Activated gamma-delta T cell (primary cell): ENCODE results near the gene ZCCHC13.
"Not testable (repeated sequence)": the region's sequence is repeated elsewhere in the genome, so short reads cannot be mapped to it uniquely, and the experiment has no call there.

Experiments
- DNase-seq: peaks from one replicate; lab custom pipeline; 2025; lab: John Stamatoyannopoulos, UW
- total RNA-seq, 2 donors: gene quantifications; one replicate each; lab custom pipeline; 2026; lab: John Stamatoyannopoulos, UW

ZCCHC13 gene
- total RNA-seq = 0 reads per million in 2 donors

- no peak for DNase-seq
These were observed at the start of gene ZCCHC13 for GRCh38 chrX:74304016-74304415. TSS of gene ZCCHC13 (plus strand) at chrX:74304180. CDS start at chrX:74304267, 87 bp downstream.

GRCh38 chrX:74258111-74258510 lies 45.9 kb upstream of the ZCCHC13 start:
- DNase-seq = not testable (repeated sequence)

DNA sequence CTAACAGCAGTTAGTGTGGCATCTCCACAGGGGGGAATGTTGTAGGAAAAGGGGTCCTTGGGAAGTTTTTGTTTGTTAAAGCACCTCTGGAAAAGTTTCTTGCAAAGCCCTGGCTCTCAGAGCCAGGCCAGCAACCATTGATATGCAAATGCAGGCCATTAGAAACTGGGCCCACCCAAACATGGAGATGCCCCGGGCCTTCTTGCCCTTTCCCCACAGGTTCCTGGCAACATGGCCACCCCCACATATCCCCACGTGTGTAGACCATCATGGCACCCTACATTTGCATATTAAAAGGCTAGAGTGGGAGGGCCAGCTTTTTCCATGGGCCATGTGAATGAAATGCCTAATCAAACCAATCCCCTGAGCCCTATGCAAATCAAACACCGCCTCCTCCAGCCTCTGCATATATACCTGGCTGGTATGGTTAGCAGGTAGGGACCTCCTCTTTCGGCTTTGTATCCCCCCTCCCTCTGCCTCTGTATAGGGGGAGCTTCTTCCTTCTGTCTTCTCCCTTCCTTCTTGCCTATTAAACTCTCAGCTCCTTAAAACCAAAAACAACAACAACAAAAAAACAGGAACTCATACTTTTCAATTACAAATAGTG lies 44.0 kb upstream of the ZCCHC13 start:
- no peak for DNase-seq

GRCh38 chrX:74262452-74263209 lies 41.3 kb upstream of the ZCCHC13 start:
- DNase-seq = no peak

GRCh38 chrX:74270393-74270792 lies 33.6 kb upstream of the ZCCHC13 start:
- DNase-seq = no peak

GRCh38 chrX:74272230-74272629 lies 31.8 kb upstream of the ZCCHC13 start:
- no peak for DNase-seq

GRCh38 chrX:74274516-74274915 lies 29.5 kb upstream of the ZCCHC13 start:
- no peak for DNase-seq

- DNase-seq = no peak
These were observed 26.7 kb upstream of the ZCCHC13 start for GRCh38 chrX:74277320-74277719.

DNA sequence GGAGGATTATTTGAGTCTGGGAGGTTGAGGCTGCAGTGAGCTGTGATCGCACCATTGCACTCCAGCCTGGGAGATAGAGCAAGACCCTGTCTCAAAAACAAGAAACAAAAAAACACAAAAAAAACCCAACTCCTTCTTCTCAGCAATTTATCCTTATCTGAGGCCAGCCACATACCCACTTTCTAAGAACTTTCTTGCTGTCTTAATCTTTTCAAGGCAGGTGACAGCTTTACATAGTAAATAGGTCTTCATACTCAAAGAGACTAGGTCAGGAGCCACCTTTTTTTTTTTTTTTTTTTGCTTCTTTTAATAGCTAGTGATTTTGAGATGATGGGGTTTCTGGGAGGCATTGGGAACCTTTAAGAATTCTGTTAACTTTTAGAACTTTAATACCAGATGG lies 26.1 kb upstream of the ZCCHC13 start:
- no peak for DNase-seq

GRCh38 chrX:74280759-74281158 lies 23.2 kb upstream of the ZCCHC13 start:
- DNase-seq = no peak

- no peak for DNase-seq
These were observed 19.5 kb upstream of the ZCCHC13 start for GRCh38 chrX:74284391-74284952.

GRCh38 chrX:74286950-74287740 lies 16.8 kb upstream of the ZCCHC13 start:
- DNase-seq = no peak

DNA sequence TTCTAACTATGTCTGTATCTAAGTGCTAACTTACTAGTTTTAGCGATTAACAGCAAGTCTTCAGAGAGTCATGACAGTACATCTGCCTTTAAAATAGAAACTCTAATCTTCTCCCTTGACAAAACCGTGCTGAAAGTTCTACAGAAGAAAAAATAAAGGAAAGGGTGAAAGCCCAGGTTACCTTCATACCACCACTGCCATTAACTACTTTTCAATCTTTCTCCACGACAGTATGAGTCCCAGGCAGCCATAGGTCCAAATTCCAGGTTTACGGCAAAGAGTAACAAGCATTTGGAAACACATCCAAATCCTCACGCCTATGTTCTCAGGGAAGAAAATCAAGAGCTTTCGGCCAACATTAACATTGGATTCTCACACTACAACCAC lies 12.4 kb upstream of the ZCCHC13 start:
- DNase-seq = no peak

DNA sequence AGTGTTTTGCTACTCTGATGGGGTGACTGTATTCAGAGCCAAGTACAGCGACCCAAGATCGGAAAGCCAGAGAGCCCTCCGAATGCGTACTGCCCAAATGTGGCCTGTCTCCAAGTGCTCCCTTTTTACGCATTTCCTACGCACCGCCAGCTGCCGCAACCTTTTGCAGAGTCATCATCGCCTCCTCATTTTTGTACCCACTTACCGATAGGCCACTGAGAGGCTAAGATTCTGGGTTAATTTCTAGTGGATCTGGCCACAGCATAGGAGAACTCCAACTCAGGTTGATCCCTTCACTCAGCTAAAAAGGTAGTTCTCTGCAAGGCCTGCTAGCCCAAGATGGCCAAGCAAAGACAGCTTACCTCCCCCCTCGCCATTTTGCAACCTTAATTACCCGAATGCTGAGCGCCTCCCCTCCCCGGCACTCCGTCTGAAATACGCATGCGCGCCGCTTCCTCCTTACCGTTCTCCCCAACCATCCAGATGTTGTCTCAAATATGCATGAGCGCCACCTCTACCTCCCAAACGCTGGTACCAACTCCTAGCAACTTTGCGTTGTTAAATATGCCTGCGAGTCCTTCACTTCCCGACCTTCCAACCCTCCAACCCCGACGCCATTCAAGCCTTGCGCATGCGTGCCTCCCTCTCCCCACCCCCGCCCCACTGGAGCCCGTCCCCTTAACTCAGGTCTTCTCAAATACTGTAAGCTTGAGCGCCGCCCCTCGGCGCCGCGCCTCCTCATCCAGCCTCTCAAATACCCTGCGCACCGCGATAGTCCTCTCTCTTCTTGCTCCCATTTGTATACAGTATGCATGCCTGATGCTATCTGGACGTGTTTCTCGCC lies 11.8 kb upstream of the ZCCHC13 start:
- DNase-seq = peak; percentile 67

GRCh38 chrX:74292808-74293123 lies 11.2 kb upstream of the ZCCHC13 start:
- DNase-seq = no peak

DNA sequence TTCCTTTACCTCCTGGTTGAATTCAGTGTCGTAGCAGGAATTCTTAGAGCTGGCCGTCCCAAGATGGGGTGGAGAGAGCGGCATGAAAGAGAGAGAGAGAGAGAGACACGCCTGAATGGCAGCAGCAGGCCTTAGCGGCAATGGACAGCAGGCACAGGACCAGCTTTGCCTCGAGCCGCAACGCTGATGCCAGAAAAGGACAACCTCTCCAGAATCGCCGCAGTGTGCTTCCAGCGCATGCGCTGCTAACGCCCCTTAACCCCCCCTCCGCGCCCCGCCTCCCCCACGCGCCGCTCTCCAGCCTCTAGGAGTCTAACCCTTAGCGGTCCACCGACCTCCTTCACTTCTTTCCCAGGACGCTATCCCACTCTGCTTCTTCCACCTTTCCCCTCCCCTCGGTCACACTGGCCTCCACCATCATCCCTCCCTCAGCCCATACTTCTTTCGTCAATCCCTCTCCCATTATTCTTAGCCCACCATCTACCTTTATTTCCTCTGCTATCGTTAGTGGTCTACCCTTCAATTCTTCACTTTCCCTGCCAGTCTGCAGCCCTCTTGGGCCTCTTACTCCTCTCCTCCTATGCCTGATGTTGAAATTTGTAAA lies 10.5 kb upstream of the ZCCHC13 start:
- DNase-seq = peak; percentile 52

- DNase-seq = no peak
These were observed 8.9 kb upstream of the ZCCHC13 start for GRCh38 chrX:74295101-74295500.

GRCh38 chrX:74297766-74298165 lies 6.2 kb upstream of the ZCCHC13 start:
- no peak for DNase-seq

DNA sequence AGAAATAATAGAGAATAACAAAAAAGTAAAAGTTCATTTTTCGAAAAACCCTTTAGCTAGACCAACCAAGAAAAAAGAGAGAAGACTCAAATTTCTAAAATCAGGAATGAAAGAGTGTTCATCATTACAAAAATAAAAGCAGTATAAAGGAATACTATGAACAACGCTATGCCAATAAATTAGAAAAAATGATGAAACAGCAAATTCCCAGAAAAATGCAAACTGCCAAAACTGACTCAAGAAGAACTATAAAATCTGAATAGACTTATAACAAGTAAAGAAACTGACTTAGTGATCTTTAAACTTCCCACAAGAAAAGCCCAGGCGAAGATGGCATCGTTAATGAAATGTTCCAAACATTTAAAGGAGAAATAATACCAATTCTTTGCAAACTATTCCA lies 3.1 kb upstream of the ZCCHC13 start:
- DNase-seq = no peak

DNA sequence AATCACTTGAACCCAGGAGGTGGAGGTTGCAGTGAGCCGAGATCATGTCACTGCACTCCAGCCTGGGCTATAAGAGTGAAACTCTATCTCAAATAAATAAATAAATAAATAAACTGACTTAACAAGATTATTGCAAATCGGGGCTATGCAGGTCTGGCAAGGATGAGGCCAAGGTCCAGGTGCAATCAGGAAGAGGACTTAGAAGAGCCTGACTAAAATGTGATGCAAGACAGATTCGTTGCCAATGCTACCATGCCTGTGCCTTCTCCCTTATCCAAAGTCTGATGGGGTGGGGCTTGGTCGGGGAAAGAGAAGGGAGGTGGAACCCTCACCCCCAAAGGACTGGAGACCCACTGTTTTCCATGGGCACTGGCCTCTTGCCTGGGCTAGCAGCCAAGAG lies 14.7 kb downstream of the ZCCHC13 start:
- no peak for DNase-seq

DNA sequence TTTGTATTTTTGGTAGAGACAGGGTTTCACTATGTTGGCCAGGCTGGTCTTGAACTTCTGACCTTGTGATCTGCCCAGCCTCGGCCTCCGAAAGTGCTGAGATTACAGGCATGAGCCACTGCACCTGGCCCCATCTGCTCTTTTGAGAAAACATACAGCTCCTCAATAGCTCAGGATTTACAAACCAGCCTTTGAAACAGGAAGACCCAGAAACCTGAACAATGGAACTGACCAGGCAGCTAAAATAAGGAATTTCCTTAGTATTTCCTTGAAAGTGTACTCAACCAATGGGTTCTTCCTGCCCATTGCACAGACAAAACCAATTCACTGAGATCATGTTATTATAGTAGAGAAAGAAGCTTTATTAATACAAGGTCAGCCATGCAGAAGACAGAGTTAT lies 15.3 kb downstream of the ZCCHC13 start:
- not testable (repeated sequence) for DNase-seq
